Neural cell (in vitro differentiated cells): ENCODE results near the gene SLC25A17. TPM values are rescaled to one million over a fixed set of nuclear protein-coding genes. Genes with fewer than 3 reads are reported as not detected.

Experiments
- H2AFZ ChIP-seq: fragments of 200-600, 300-800 bp; sonication (generic), shearing (Covaris generic); 2 replicates; pipeline ENCODE4 v1.6.0; 2014; ENCODE audit warnings: low read depth, mild to moderate bottlenecking, antibody characterized with exemption, low read length, moderate library complexity
- H3F3A ChIP-seq: fragments of 200-600 bp; shearing (Covaris generic); 2 replicates; pipeline ENCODE4 v1.6.1; 2016; ENCODE audit warnings: mild to moderate bottlenecking, moderate library complexity, mixed read lengths, antibody characterized with exemption, low read length; ENCODE audit not compliant: insufficient read depth, poor library complexity, severe bottlenecking
- H3K27ac ChIP-seq: fragments of 200-600, 300-800 bp; sonication (generic), shearing (Covaris generic); 2 replicates; pipeline ENCODE4 v1.5.1; 2014; ENCODE audit warnings: mild to moderate bottlenecking, low read length, moderate library complexity
- H3K27me3 ChIP-seq: fragments of 300-800, 200-600 bp; sonication (generic), shearing (Covaris generic); 2 replicates; pipeline ENCODE4 v1.6.0; 2014; ENCODE audit warnings: mild to moderate bottlenecking, low read depth, low read length, moderate library complexity; ENCODE audit not compliant: insufficient read depth
- H3K36me3 ChIP-seq: fragments of 300-800, 200-600 bp; sonication (generic), shearing (Covaris generic); 2 replicates; pipeline ENCODE4 v1.5.1; 2014; ENCODE audit warnings: mild to moderate bottlenecking, antibody characterized with exemption, low read length, moderate library complexity; ENCODE audit not compliant: insufficient read depth
- H3K4me2 ChIP-seq: fragments of 300-800, 200-600 bp; sonication (generic), shearing (Covaris generic); 2 replicates; pipeline ENCODE4 v1.6.0; 2014; ENCODE audit warnings: mild to moderate bottlenecking, low read length
- H3K4me3 ChIP-seq: fragments of 300-800, 200-600 bp; sonication (generic), shearing (Covaris generic); 2 replicates; pipeline ENCODE4 v1.5.1; 2014; ENCODE audit warnings: mild to moderate bottlenecking, low read length, moderate library complexity
- H3K79me2 ChIP-seq: fragments of 200-600 bp; shearing (Covaris generic); replicated peaks from 2 replicates; pipeline ENCODE4 v1.6.0; 2014; ENCODE audit warnings: mild to moderate bottlenecking, low read length, moderate library complexity; ENCODE audit not compliant: insufficient read depth
- H3K9ac ChIP-seq: fragments of 300-800, 200-600 bp; sonication (generic), shearing (Covaris generic); 2 replicates; pipeline ENCODE4 v1.6.1; 2016; ENCODE audit warnings: mild to moderate bottlenecking, low read length, mixed read lengths
- H3K9me2 ChIP-seq: fragments of 200-600 bp; shearing (Covaris generic); 2 replicates; pipeline ENCODE4 v1.6.1; 2016; ENCODE audit warnings: mild to moderate bottlenecking, low read length, mixed read lengths; ENCODE audit not compliant: insufficient read depth
- H3K9me3 ChIP-seq: fragments of 200-600, 300-800 bp; sonication (generic), shearing (Covaris generic); 2 replicates; pipeline ENCODE4 v1.6.1; 2016; ENCODE audit warnings: mild to moderate bottlenecking, mixed run types, low read length, moderate library complexity, mixed read lengths
- H4K20me1 ChIP-seq: fragments of 200-600 bp; shearing (Covaris generic); 2 replicates; pipeline ENCODE4 v1.6.1; 2016; ENCODE audit warnings: mild to moderate bottlenecking, mixed run types; ENCODE audit not compliant: insufficient read depth
- EP300 ChIP-seq: fragments of 450-650 bp; conservative IDR thresholded peaks from 2 replicates; pipeline ENCODE4 v1.6.1; 2014; ENCODE audit warnings: antibody characterized with exemption, mild to moderate bottlenecking, moderate library complexity; ENCODE audit not compliant: poor library complexity, severe bottlenecking
- EZH2 ChIP-seq: fragments of 200-600, 300-800 bp; shearing (Covaris generic), sonication (generic); IDR thresholded peaks from 2 replicates; pipeline ENCODE4 v1.6.1; 2014; ENCODE audit warnings: antibody characterized with exemption, low read length, borderline replicate concordance, mild to moderate bottlenecking; ENCODE audit not compliant: insufficient read depth, poor library complexity, severe bottlenecking
- MXI1 ChIP-seq: fragments of 450-650 bp; conservative IDR thresholded peaks from 2 replicates; pipeline ENCODE4 v1.6.1; 2014; ENCODE audit warnings: antibody characterized with exemption, mild to moderate bottlenecking; ENCODE audit not compliant: poor library complexity, severe bottlenecking
- POLR2AphosphoS5 ChIP-seq: IDR thresholded peaks from 2 replicates; pipeline ENCODE4 v1.6.1; 2012
- RAD21 ChIP-seq: fragments of 450-650 bp; conservative IDR thresholded peaks from 2 replicates; pipeline ENCODE4 v1.6.1; 2014; ENCODE audit warnings: antibody characterized with exemption, mild to moderate bottlenecking, moderate library complexity
- SMC3 ChIP-seq: fragments of 450-650 bp; conservative IDR thresholded peaks from 2 replicates; pipeline ENCODE4 v1.6.1; 2014; ENCODE audit warnings: antibody characterized with exemption, mild to moderate bottlenecking, moderate library complexity; ENCODE audit not compliant: poor library complexity
- TAF1 ChIP-seq: IDR thresholded peaks from 2 replicates; pipeline ENCODE4 v1.6.1; 2012; ENCODE audit warnings: low read depth
- polyA plus RNA-seq: library from polyadenylated mRNA; depleted of rRNA; stranded (reverse); fragments of >200 nt; gene quantifications from 2 replicates; pipeline ENCODE4 v1.2.3, GENCODE V29; 2014
- TF ChIP-seq, protein P1 (sequence below): fragments of 450-650 bp; IDR thresholded peaks from 2 replicates; pipeline ENCODE4 v1.5.1; 2014; ENCODE audit warnings: antibody characterized with exemption, mild to moderate bottlenecking, moderate library complexity; ENCODE audit not compliant: poor library complexity, severe bottlenecking
- TF ChIP-seq, protein P2 (sequence below): IDR thresholded peaks from 2 replicates; pipeline ENCODE4 v1.6.1; 2012; ENCODE audit warnings: borderline replicate concordance

SLC25A17 gene
- polyA plus RNA-seq, 1 donor from 2014 or later, result 49.3 TPM

DNA sequence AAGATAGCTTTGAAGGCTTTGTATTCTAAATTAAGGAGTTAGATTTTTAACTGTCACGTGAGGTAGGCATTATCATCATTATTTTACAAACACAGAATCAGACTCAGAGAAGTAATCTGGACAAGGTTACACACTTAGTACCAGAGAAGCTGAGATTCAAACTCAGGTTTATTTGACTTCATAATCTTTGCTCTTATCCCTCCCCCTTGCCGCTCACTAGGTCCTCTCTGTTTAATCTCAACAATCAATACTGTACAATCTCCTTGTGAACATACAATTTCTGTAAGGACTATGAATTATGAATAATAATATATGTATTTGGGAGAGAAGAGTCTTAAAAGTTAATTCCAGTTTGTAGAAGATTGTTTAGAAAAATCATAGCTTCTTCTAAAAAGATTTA, 48.0 kb upstream of the SLC25A17 start:
- H3K4me3 ChIP-seq, result no peak overlapping the region
- no peak overlapping the region for H3K9ac ChIP-seq
- H3K4me2 ChIP-seq, result no peak overlapping the region
- no peak overlapping the region for H2AFZ ChIP-seq
- no peaks in the 10 kb centered on the region for H3K9me2 ChIP-seq
- H3K9me3 ChIP-seq, result no peaks in the 10 kb centered on the region
- H3K27me3 ChIP-seq, result no peaks in the 10 kb centered on the region
- H3K79me2 ChIP-seq, result no peaks in the 10 kb centered on the region
- no peaks in the 10 kb centered on the region for H3K36me3 ChIP-seq
- TF ChIP-seq, protein P1, sequence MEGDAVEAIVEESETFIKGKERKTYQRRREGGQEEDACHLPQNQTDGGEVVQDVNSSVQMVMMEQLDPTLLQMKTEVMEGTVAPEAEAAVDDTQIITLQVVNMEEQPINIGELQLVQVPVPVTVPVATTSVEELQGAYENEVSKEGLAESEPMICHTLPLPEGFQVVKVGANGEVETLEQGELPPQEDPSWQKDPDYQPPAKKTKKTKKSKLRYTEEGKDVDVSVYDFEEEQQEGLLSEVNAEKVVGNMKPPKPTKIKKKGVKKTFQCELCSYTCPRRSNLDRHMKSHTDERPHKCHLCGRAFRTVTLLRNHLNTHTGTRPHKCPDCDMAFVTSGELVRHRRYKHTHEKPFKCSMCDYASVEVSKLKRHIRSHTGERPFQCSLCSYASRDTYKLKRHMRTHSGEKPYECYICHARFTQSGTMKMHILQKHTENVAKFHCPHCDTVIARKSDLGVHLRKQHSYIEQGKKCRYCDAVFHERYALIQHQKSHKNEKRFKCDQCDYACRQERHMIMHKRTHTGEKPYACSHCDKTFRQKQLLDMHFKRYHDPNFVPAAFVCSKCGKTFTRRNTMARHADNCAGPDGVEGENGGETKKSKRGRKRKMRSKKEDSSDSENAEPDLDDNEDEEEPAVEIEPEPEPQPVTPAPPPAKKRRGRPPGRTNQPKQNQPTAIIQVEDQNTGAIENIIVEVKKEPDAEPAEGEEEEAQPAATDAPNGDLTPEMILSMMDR, result no peak
- TF ChIP-seq SMC3 (no peak), TAF1 (no peak), EP300 (no peak), POLR2AphosphoS5 (no peak), MXI1 (no peak)
- TF ChIP-seq, protein P2, sequence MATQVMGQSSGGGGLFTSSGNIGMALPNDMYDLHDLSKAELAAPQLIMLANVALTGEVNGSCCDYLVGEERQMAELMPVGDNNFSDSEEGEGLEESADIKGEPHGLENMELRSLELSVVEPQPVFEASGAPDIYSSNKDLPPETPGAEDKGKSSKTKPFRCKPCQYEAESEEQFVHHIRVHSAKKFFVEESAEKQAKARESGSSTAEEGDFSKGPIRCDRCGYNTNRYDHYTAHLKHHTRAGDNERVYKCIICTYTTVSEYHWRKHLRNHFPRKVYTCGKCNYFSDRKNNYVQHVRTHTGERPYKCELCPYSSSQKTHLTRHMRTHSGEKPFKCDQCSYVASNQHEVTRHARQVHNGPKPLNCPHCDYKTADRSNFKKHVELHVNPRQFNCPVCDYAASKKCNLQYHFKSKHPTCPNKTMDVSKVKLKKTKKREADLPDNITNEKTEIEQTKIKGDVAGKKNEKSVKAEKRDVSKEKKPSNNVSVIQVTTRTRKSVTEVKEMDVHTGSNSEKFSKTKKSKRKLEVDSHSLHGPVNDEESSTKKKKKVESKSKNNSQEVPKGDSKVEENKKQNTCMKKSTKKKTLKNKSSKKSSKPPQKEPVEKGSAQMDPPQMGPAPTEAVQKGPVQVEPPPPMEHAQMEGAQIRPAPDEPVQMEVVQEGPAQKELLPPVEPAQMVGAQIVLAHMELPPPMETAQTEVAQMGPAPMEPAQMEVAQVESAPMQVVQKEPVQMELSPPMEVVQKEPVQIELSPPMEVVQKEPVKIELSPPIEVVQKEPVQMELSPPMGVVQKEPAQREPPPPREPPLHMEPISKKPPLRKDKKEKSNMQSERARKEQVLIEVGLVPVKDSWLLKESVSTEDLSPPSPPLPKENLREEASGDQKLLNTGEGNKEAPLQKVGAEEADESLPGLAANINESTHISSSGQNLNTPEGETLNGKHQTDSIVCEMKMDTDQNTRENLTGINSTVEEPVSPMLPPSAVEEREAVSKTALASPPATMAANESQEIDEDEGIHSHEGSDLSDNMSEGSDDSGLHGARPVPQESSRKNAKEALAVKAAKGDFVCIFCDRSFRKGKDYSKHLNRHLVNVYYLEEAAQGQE, result no peak
- no peaks in the 10 kb centered on the region for H3F3A ChIP-seq
- H3K27ac ChIP-seq, result no peak overlapping the region
- H4K20me1 ChIP-seq, result no peaks in the 10 kb centered on the region

DNA sequence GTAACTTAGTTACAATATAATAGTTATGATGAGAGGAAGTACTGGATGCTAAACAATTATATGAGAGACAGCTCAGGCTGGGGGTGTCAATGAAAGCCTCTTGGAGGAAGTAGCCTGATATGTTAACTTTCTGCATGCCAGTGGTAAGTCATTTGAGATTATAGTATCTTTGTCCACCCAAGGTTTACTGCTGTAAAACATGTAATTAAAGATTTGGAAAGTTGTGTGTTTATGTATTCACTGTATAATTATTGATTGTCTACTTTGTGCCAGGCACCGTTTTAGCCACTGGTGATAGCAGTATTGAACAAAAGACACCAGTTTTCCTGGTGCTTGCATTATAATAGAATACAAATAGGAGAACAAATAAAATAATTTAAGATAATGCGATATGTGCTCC, 43.4 kb upstream of the SLC25A17 start:
- Histone ChIP-seq H3K9me3 (no peaks in the 10 kb centered on the region), H3K27me3 (no peaks in the 10 kb centered on the region), H2AFZ (no peak overlapping the region), H3K36me3 (no peaks in the 10 kb centered on the region), H3F3A (peaks cover under 1% of the 10 kb centered on the region), H3K9me2 (no peaks in the 10 kb centered on the region), H3K4me3 (no peak overlapping the region), H3K27ac (no peak overlapping the region), H3K4me2 (no peak overlapping the region), H3K79me2 (peaks cover 32% of the 10 kb centered on the region), H3K9ac (no peak overlapping the region), H4K20me1 (no peaks in the 10 kb centered on the region)
- TF ChIP-seq POLR2AphosphoS5, result no peak
- TF ChIP-seq EP300, result no peak
- no peak for TF ChIP-seq RAD21
- TF ChIP-seq EZH2, result no peak
- no peak for TF ChIP-seq SMC3
- TF ChIP-seq MXI1, result no peak

DNA sequence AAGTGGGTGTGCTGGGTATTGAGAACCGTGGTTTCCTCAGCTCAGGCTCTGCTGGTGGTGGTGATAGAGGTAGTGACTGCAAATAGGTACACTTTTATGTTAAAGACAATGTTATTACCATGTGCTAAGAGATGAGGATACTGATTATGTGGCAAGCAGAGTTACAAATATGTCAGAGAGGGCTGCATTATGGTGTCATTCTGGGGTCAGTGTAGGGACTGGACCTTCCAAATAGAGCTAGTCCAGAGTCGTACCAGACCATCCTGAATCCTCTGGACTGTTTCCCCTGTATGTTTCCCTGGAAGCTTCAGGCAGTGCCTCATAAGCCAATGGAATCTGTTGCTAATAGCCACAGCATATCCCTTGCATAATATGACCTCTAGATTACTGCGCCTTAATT, 42.9 kb upstream of the SLC25A17 start, which contains the start of gene DNAJB7:
Gene DNAJB7 (minus strand): TSS at position 101 of the 400 bp plus-strand sequence. CDS start 119 bp downstream, outside the sequence.
- H3K36me3 ChIP-seq, result no peaks in the 10 kb centered on the region
- H3K27me3 ChIP-seq, result no peaks in the 10 kb centered on the region
- H2AFZ ChIP-seq, result no peak within 1 kb of the TSS
- no peaks in the 10 kb centered on the region for H4K20me1 ChIP-seq
- no peak within 1 kb of the TSS for H3K27ac ChIP-seq
- H3F3A ChIP-seq, result peaks cover 4% of the 10 kb centered on the region
- no peaks in the 10 kb centered on the region for H3K9me3 ChIP-seq
- H3K9ac ChIP-seq, result no peak within 1 kb of the TSS
- TF ChIP-seq EP300, result no peak
- TF ChIP-seq, protein P2, result no peak
- TF ChIP-seq MXI1, result no peak
- no peak for TF ChIP-seq RAD21
- no peak for TF ChIP-seq TAF1
- no peak for TF ChIP-seq POLR2AphosphoS5
- TF ChIP-seq, protein P1, result no peak
- no peak for TF ChIP-seq EZH2
- no peak for TF ChIP-seq SMC3
- peaks cover 36% of the 10 kb centered on the region for H3K79me2 ChIP-seq
- H3K9me2 ChIP-seq, result no peaks in the 10 kb centered on the region
- no peak within 1 kb of the TSS for H3K4me3 ChIP-seq
- no peak within 1 kb of the TSS for H3K4me2 ChIP-seq
